BLaER1 (cell line): ENCODE data around the gene CAMK2G.
"Not testable (repeated sequence)": the region's sequence is repeated elsewhere in the genome, so short reads cannot be mapped to it uniquely, and the experiment has no call there.

Experiments used
- H3K27ac ChIP-seq: shearing (Covaris generic); formaldehyde crosslinking; 2 replicates; pipeline ENCODE4 v1.8.1; 2022
- H3K27me3 ChIP-seq: shearing (Covaris generic); formaldehyde crosslinking; 2 replicates; pipeline ENCODE4 v1.8.1; 2022
- H3K36me3 ChIP-seq: shearing (Covaris generic); formaldehyde crosslinking; 2 replicates; pipeline ENCODE4 v1.8.1; 2022
- H3K4me1 ChIP-seq: shearing (Covaris generic); formaldehyde crosslinking; 2 replicates; pipeline ENCODE4 v1.8.1; 2022
- H3K4me2 ChIP-seq: shearing (Covaris generic); formaldehyde crosslinking; 2 replicates; pipeline ENCODE4 v1.8.1; 2022
- H3K4me3 ChIP-seq: shearing (Covaris generic); formaldehyde crosslinking; 2 replicates; pipeline ENCODE4 v1.8.1; 2022
- H3K9ac ChIP-seq: shearing (Covaris generic); formaldehyde crosslinking; 2 replicates; pipeline ENCODE4 v1.8.1; 2022
- H3K9me3 ChIP-seq: shearing (Covaris generic); formaldehyde crosslinking; 2 replicates; pipeline ENCODE4 v1.8.1; 2022
- H4K20me1 ChIP-seq: shearing (Covaris generic); formaldehyde crosslinking; 2 replicates; pipeline ENCODE4 v1.8.1; 2022
- Cebpa-rat ChIP-seq: shearing (Covaris generic); IDR thresholded peaks from 2 replicates; pipeline ENCODE4 v1.8.1; 2022

CAMK2G gene

GRCh38 chr10:73798927-73799560 is 75.3 kb downstream of the CAMK2G start:
- Histone ChIP-seq H3K27ac (no peak overlapping the region), H3K27me3 (no peaks in the 10 kb centered on the region), H3K4me3 (no peak overlapping the region), H3K9me3 (no peaks in the 10 kb centered on the region), H3K4me2 (no peak overlapping the region), H3K36me3 (peaks cover 98% of the 10 kb centered on the region), H3K4me1 (peaks cover 5% of the 10 kb centered on the region), H4K20me1 (no peaks in the 10 kb centered on the region), H3K9ac (no peak overlapping the region)
- no peak for TF ChIP-seq Cebpa-rat

GRCh38 chr10:73798087-73798486 is 76.3 kb downstream of the CAMK2G start:
- no peak overlapping the region for H3K9ac ChIP-seq
- H3K4me3 ChIP-seq, result no peak overlapping the region
- no peak for TF ChIP-seq Cebpa-rat
- H3K27ac ChIP-seq, result no peak overlapping the region
- no peaks in the 10 kb centered on the region for H3K27me3 ChIP-seq
- H3K4me2 ChIP-seq, result no peak overlapping the region
- no peaks in the 10 kb centered on the region for H3K9me3 ChIP-seq
- H3K4me1 ChIP-seq, result no peaks in the 10 kb centered on the region
- peaks cover 98% of the 10 kb centered on the region for H3K36me3 ChIP-seq
- no peaks in the 10 kb centered on the region for H4K20me1 ChIP-seq

DNA sequence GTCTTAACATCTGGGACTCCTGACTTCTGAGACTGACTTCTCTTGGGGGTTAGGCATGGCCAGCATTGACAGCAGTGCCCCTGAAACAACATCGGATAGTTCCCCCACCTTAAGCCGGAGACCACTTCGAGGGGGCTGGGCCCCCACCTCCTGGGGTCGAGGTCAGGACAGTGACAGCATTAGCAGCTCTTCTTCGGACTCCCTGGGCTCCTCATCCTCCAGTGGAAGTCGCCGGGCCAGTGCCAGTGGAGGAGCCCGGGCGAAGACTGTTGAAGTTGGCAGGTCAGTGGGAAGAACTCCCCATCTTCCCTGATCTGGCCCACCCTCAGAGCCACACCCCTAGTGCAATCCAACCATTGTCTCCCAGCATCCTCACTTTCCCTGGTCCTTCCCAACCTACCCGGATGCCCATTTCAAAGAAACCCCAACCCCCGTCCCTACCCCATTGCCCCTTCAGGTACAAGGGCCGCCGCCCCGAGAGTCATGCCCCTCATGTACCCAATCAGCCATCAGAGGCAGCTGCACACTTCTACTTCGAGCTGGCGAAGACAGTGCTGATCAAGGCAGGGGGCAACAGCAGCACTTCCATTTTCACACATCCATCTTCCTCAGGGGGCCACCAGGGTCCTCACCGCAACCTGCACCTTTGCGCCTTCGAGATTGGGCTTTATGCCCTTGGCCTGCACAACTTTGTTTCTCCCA is 76.9 kb downstream of the CAMK2G start:
- H4K20me1 ChIP-seq, result no peaks in the 10 kb centered on the region
- no peak for TF ChIP-seq Cebpa-rat
- H3K9ac ChIP-seq, result no peak overlapping the region
- H3K36me3 ChIP-seq, result peaks cover 98% of the 10 kb centered on the region
- no peaks in the 10 kb centered on the region for H3K4me1 ChIP-seq
- H3K27ac ChIP-seq, result no peak overlapping the region
- no peaks in the 10 kb centered on the region for H3K9me3 ChIP-seq
- H3K27me3 ChIP-seq, result no peaks in the 10 kb centered on the region
- H3K4me2 ChIP-seq, result no peak overlapping the region
- no peak overlapping the region for H3K4me3 ChIP-seq

DNA sequence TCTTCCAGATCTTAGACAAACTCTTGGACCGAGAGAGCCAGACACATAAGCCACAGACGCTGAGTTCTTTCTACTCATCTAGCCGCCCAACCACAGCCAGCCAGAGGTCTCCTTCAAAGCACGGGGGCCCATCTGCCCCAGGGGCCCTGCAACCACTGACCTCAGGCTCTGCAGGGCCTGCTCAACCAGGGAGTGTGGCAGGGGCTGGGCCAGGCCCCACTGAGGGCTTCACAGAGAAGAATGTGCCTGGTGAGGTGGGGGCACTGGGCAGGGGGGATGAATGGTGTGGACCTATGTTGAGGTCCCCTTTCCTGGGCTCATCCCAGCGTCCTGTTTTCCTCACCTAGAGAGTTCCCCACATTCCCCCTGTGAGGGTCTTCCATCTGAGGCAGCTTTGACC is 77.6 kb downstream of the CAMK2G start:
- Histone ChIP-seq H3K27ac (no peak overlapping the region), H3K4me2 (no peak overlapping the region), H3K4me3 (no peak overlapping the region), H3K9ac (no peak overlapping the region), H3K36me3 (peaks cover 98% of the 10 kb centered on the region), H4K20me1 (no peaks in the 10 kb centered on the region), H3K4me1 (no peaks in the 10 kb centered on the region), H3K27me3 (no peaks in the 10 kb centered on the region), H3K9me3 (no peaks in the 10 kb centered on the region)
- no peak for TF ChIP-seq Cebpa-rat

- H3K36me3 ChIP-seq, result peaks cover 98% of the 10 kb centered on the region
- H3K27me3 ChIP-seq, result not testable (repeated sequence)
These were observed 78.3 kb downstream of the CAMK2G start for GRCh38 chr10:73796035-73796434.

GRCh38 chr10:73795491-73795890 is 78.9 kb downstream of the CAMK2G start:
- H3K4me3 ChIP-seq, H3K9me3 ChIP-seq, H3K27ac ChIP-seq, H3K4me2 ChIP-seq, H4K20me1 ChIP-seq, H3K27me3 ChIP-seq, H3K4me1 ChIP-seq, H3K9ac ChIP-seq: not testable (repeated sequence)
- peaks cover 100% of the 10 kb centered on the region for H3K36me3 ChIP-seq

More at GRCh38 chr10:73796035-73796434, 78.3 kb downstream of the CAMK2G start:
- H3K9me3 ChIP-seq, H3K4me2 ChIP-seq, H3K4me1 ChIP-seq, H3K27ac ChIP-seq, H3K9ac ChIP-seq, H3K4me3 ChIP-seq, H4K20me1 ChIP-seq: not testable (repeated sequence)

DNA sequence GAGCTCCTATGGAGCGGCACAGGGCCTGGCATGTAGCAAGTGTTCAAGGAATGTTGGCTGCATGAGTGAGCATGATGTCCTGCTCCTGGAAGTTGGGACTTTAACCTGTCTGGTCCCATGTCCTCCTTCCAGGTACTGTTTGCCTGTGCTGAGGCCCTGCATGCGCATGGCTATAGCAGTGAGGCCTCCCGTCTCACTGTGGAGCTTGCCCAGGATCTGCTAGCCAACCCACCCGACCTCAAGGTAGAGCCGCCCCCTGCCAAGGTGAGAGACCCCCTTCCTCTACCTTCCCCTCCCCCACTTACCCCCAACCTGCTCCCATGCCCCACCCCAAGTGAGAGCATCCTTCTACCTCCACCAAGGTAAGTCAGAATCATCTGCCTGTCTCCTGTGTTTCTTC is 80.9 kb downstream of the CAMK2G start:
- TF ChIP-seq Cebpa-rat, result no peak

GRCh38 chr10:73791871-73792400 is 82.4 kb downstream of the CAMK2G start:
- no peaks in the 10 kb centered on the region for H3K9me3 ChIP-seq
- H3K4me2 ChIP-seq, result no peak overlapping the region
- no peak for TF ChIP-seq Cebpa-rat
- no peaks in the 10 kb centered on the region for H3K27me3 ChIP-seq
- no peak overlapping the region for H3K9ac ChIP-seq
- no peak overlapping the region for H3K27ac ChIP-seq
- peaks cover 17% of the 10 kb centered on the region for H4K20me1 ChIP-seq
- H3K4me3 ChIP-seq, result no peak overlapping the region
- peaks cover 10% of the 10 kb centered on the region for H3K4me1 ChIP-seq
- H3K36me3 ChIP-seq, result peaks cover 86% of the 10 kb centered on the region

More for the DNA sequence above, 80.9 kb downstream of the CAMK2G start:
- no peaks in the 10 kb centered on the region for H3K9me3 ChIP-seq
- no peak overlapping the region for H3K4me3 ChIP-seq
- no peaks in the 10 kb centered on the region for H3K27me3 ChIP-seq
- no peak overlapping the region for H3K9ac ChIP-seq
- H3K36me3 ChIP-seq, result peaks cover 99% of the 10 kb centered on the region
- peaks cover 2% of the 10 kb centered on the region for H4K20me1 ChIP-seq
- H3K4me1 ChIP-seq, result no peaks in the 10 kb centered on the region
- no peak overlapping the region for H3K4me2 ChIP-seq
- no peak overlapping the region for H3K27ac ChIP-seq

- Histone ChIP-seq H3K9me3 (no peaks in the 10 kb centered on the region), H4K20me1 (peaks cover 26% of the 10 kb centered on the region), H3K27ac (no peak overlapping the region), H3K4me1 (peaks cover 17% of the 10 kb centered on the region), H3K4me2 (no peak overlapping the region), H3K27me3 (no peaks in the 10 kb centered on the region), H3K36me3 (peaks cover 77% of the 10 kb centered on the region), H3K4me3 (no peak overlapping the region), H3K9ac (no peak overlapping the region)
- TF ChIP-seq Cebpa-rat, result no peak
These were observed 83.3 kb downstream of the CAMK2G start for GRCh38 chr10:73790886-73791625.

GRCh38 chr10:73789659-73790055 is 84.7 kb downstream of the CAMK2G start:
- H3K27ac ChIP-seq, result no peak overlapping the region
- peaks cover 63% of the 10 kb centered on the region for H3K36me3 ChIP-seq
- peaks cover 21% of the 10 kb centered on the region for H3K4me1 ChIP-seq
- H3K4me3 ChIP-seq, result no peak overlapping the region
- H3K9ac ChIP-seq, result no peak overlapping the region
- no peaks in the 10 kb centered on the region for H3K27me3 ChIP-seq
- no peaks in the 10 kb centered on the region for H3K9me3 ChIP-seq
- no peak for TF ChIP-seq Cebpa-rat
- peaks cover 32% of the 10 kb centered on the region for H4K20me1 ChIP-seq
- no peak overlapping the region for H3K4me2 ChIP-seq
